Endodermal cell (in vitro differentiated cells): ENCODE results near the gene INPP4B. TPM values are rescaled to one million over a fixed set of nuclear protein-coding genes. Genes with fewer than 3 reads are reported as not detected.

Experiments
- DNase-seq: peaks from one replicate; pipeline ENCODE4 v3.0.0-alpha.2; 2017
- H3K27ac ChIP-seq: 2 replicates; pipeline ENCODE4 v1.5.1; 2013; ENCODE audit warnings: mild to moderate bottlenecking, low read depth, low read length, moderate library complexity
- H3K27me3 ChIP-seq: 2 replicates; pipeline ENCODE4 v1.6.1; 2013; ENCODE audit warnings: mild to moderate bottlenecking, low read length, moderate library complexity; ENCODE audit not compliant: insufficient read depth, control insufficient read depth, poor library complexity, severe bottlenecking
- H3K36me3 ChIP-seq: 2 replicates; pipeline ENCODE4 v1.7.0; 2013; ENCODE audit warnings: mild to moderate bottlenecking, low read length, moderate library complexity; ENCODE audit not compliant: control insufficient read depth, insufficient read depth
- H3K4me1 ChIP-seq: one replicate; pipeline ENCODE4 v1.7.0; 2013; ENCODE audit warnings: low read length; ENCODE audit not compliant: control insufficient read depth, insufficient read depth
- H3K4me3 ChIP-seq: 2 replicates; pipeline ENCODE4 v1.5.1; 2013; ENCODE audit warnings: mild to moderate bottlenecking, low read length, moderate library complexity
- H3K9ac ChIP-seq: 2 replicates; pipeline ENCODE4 v1.6.1; 2013; ENCODE audit warnings: mild to moderate bottlenecking, low read length, moderate library complexity; ENCODE audit not compliant: poor library complexity, severe bottlenecking; ENCODE audit errors: extremely low read depth
- H3K9me3 ChIP-seq: 2 replicates; pipeline ENCODE4 v1.6.1; 2013; ENCODE audit warnings: mild to moderate bottlenecking, low read length, moderate library complexity; ENCODE audit not compliant: control insufficient read depth
- H3K27ac Mint-ChIP-seq: 2 replicates; pipeline ENCODE4 v1.8.0; 2020; ENCODE audit warnings: mixed read lengths
- H3K27me3 Mint-ChIP-seq: 2 replicates; pipeline ENCODE4 v1.8.0; 2021; ENCODE audit warnings: mild to moderate bottlenecking, mixed read lengths; ENCODE audit not compliant: insufficient read depth
- H3K36me3 Mint-ChIP-seq: 2 replicates; pipeline ENCODE4 v1.8.0; 2020; ENCODE audit warnings: low read depth, mixed read lengths
- H3K4me1 Mint-ChIP-seq: 2 replicates; pipeline ENCODE4 v1.8.0; 2020; ENCODE audit warnings: mixed read lengths
- H3K4me3 Mint-ChIP-seq: 2 replicates; pipeline ENCODE4 v1.8.0; 2020; ENCODE audit warnings: mild to moderate bottlenecking, moderate library complexity, mixed read lengths
- H3K9me3 Mint-ChIP-seq: 2 replicates; pipeline ENCODE4 v1.8.0; 2020; ENCODE audit warnings: mild to moderate bottlenecking, mixed read lengths
- CTCF ChIP-seq: fragments of 200-600 bp; sonication (generic); conservative IDR thresholded peaks from 2 replicates; pipeline ENCODE4 v1.5.0; 2021; ENCODE audit warnings: antibody characterized with exemption, mild to moderate bottlenecking
- WGBS, 2 experiments: methylation state at CpG; one replicate each; pipeline versions ENCODE4 v1.1.5 to v1.1.7; 2013; ENCODE audit warnings: missing lambda C conversion rate in 2 of 2, mixed read lengths in 1 of 2; ENCODE audit not compliant: insufficient coverage in 1 of 2, insufficient read length in 1 of 2; 5-methylcytosine and 5-hydroxymethylcytosine counted together
- total RNA-seq, 2 donors: library from RNA; stranded (reverse); fragmentation: NEBNext Ultra II Directional in 1 of 2; extraction: Animal tissue kit (Norgen Biotek cat#: 25700) in 1 of 2; gene quantifications; 2 replicates in 1 of 2; 3 replicates in 1 of 2; pipeline ENCODE4 v1.2.1, GENCODE V29; 2021

Gene INPP4B
- total RNA-seq, 2 donors from 2014 or later = 0.64 to 0.66 TPM

- H3K27me3 ChIP-seq = no peaks in the 10 kb centered on the region
- no peaks in the 10 kb centered on the region for H3K36me3 ChIP-seq
- no peaks in the 10 kb centered on the region for H3K4me1 ChIP-seq
- Mint-ChIP-seq H3K27ac (no peak overlapping the region), H3K4me3 (no peak overlapping the region), H3K27me3 (no peaks in the 10 kb centered on the region), H3K4me1 (no peaks in the 10 kb centered on the region), H3K9me3 (no peaks in the 10 kb centered on the region), H3K36me3 (no peaks in the 10 kb centered on the region)
- TF ChIP-seq CTCF = no peak
- H3K9me3 ChIP-seq = no peaks in the 10 kb centered on the region
- no peak overlapping the region for H3K27ac ChIP-seq
- no peak for DNase-seq
- no peak overlapping the region for H3K9ac ChIP-seq
- H3K4me3 ChIP-seq = no peak overlapping the region
Measured at GRCh38 chr4:142272452-142272851, 573.6 kb downstream of the INPP4B start.

GRCh38 chr4:142271832-142272231 lies 574.3 kb downstream of the INPP4B start:
- Mint-ChIP-seq H3K4me1 (no peaks in the 10 kb centered on the region), H3K4me3 (no peak overlapping the region), H3K9me3 (no peaks in the 10 kb centered on the region), H3K36me3 (no peaks in the 10 kb centered on the region), H3K27ac (no peak overlapping the region), H3K27me3 (no peaks in the 10 kb centered on the region)
- DNase-seq = no peak
- 60% methylated on average over 3 of the region's 3 CpGs; no CpG with 5 or more reads in 1 of the 2 experiments for WGBS, 2 experiments
- Histone ChIP-seq H3K9me3 (no peaks in the 10 kb centered on the region), H3K4me3 (no peak overlapping the region), H3K9ac (no peak overlapping the region), H3K27me3 (no peaks in the 10 kb centered on the region), H3K4me1 (no peaks in the 10 kb centered on the region), H3K27ac (no peak overlapping the region), H3K36me3 (no peaks in the 10 kb centered on the region)
- no peak for TF ChIP-seq CTCF

- Histone ChIP-seq H3K27me3 (no peaks in the 10 kb centered on the region), H3K9me3 (no peaks in the 10 kb centered on the region), H3K36me3 (no peaks in the 10 kb centered on the region), H3K27ac (no peak overlapping the region), H3K4me1 (no peaks in the 10 kb centered on the region), H3K9ac (no peak overlapping the region), H3K4me3 (no peak overlapping the region)
- H3K9me3 Mint-ChIP-seq = no peaks in the 10 kb centered on the region
- no peak for DNase-seq
- H3K36me3 Mint-ChIP-seq = no peaks in the 10 kb centered on the region
- WGBS, 2 experiments = 92% methylated on average over 3 of the region's 3 CpGs; no CpG with 5 or more reads in 1 of the 2 experiments
- no peaks in the 10 kb centered on the region for H3K27me3 Mint-ChIP-seq
- no peak for TF ChIP-seq CTCF
- H3K4me1 Mint-ChIP-seq = peaks cover 3% of the 10 kb centered on the region
- H3K4me3 Mint-ChIP-seq = no peak overlapping the region
- H3K27ac Mint-ChIP-seq = no peak overlapping the region
Measured at GRCh38 chr4:142267101-142267500, 579.0 kb downstream of the INPP4B start.
